HepG2 (cell line): ENCODE measurements around the gene SEC31B. TPM values are rescaled to one million over a fixed set of nuclear protein-coding genes. Genes with fewer than 3 reads are reported as not detected.
A peak's percentile ranks its signal among the peaks of the same experiment; 100 is the strongest.

Experiments
- ERF ChIP-seq: IDR thresholded peaks from 2 replicates; pipeline ENCODE4 v1.6.1; 2018; ENCODE audit warnings: missing biosample characterization, missing genetic modification reagents
- GATAD1 ChIP-seq: IDR thresholded peaks from 2 replicates; pipeline ENCODE4 v1.6.1; 2016; ENCODE audit warnings: missing genetic modification reagents, missing compliant biosample characterization
- GRHL1 ChIP-seq: sonication (generic); formaldehyde crosslinking; conservative IDR thresholded peaks from 2 replicates; pipeline ENCODE4 v1.8.0; 2022; ENCODE audit warnings: missing genetic modification reagents
- HMG20B ChIP-seq: conservative IDR thresholded peaks from 2 replicates; pipeline ENCODE4 v1.6.1; 2016; ENCODE audit warnings: missing genetic modification reagents, missing compliant biosample characterization
- HOXA5 ChIP-seq: sonication (generic); formaldehyde crosslinking; IDR thresholded peaks from 2 replicates; pipeline ENCODE4 v1.4.0; 2020; ENCODE audit warnings: missing genetic modification reagents
- HOXD1 ChIP-seq: sonication (generic); formaldehyde crosslinking; IDR thresholded peaks from 2 replicates; pipeline ENCODE4 v1.5.0; 2020; ENCODE audit warnings: missing genetic modification reagents
- IRF2 ChIP-seq: IDR thresholded peaks from 2 replicates; pipeline ENCODE4 v1.6.1; 2018; ENCODE audit warnings: missing genetic modification reagents, missing compliant biosample characterization
- KDM5B ChIP-seq: sonication (generic); formaldehyde crosslinking; IDR thresholded peaks from 2 replicates; pipeline ENCODE4 v1.4.0; 2020; ENCODE audit warnings: missing genetic modification reagents, mild to moderate bottlenecking, borderline replicate concordance
- KLF12 ChIP-seq: sonication (generic); formaldehyde crosslinking; IDR thresholded peaks from 2 replicates; pipeline ENCODE4 v1.4.0; 2020; ENCODE audit warnings: missing genetic modification reagents, borderline replicate concordance
- NFATC3 ChIP-seq: sonication (generic); formaldehyde crosslinking; IDR thresholded peaks from 2 replicates; pipeline ENCODE4 v1.5.1; 2020; ENCODE audit warnings: mild to moderate bottlenecking, missing genetic modification reagents
- NONO ChIP-seq, 2 experiments: fragments of 450-650 bp in 1 of 2; sonication (generic) in 1 of 2; formaldehyde crosslinking in 1 of 2; IDR thresholded peaks in 1 of 2; conservative IDR thresholded peaks in 1 of 2; 2 replicates each; pipeline versions ENCODE4 v1.6.1 to v1.8.0; 2017 to 2022; ENCODE audit warnings: mild to moderate bottlenecking in 1 of 2, missing genetic modification reagents in 1 of 2, moderate library complexity in 1 of 2
- PBX3 ChIP-seq: sonication (generic); formaldehyde crosslinking; IDR thresholded peaks from 2 replicates; pipeline ENCODE4 v1.8.1; 2023; ENCODE audit warnings: missing genetic modification reagents, inconsistent platforms, borderline replicate concordance
- SMARCE1 ChIP-seq: fragments of 450-650 bp; IDR thresholded peaks from 2 replicates; pipeline ENCODE4 v1.6.1; 2017; ENCODE audit warnings: borderline replicate concordance
- TAF1 ChIP-seq: sonication (generic); formaldehyde crosslinking; IDR thresholded peaks from 2 replicates; pipeline ENCODE4 v1.4.0; 2020; ENCODE audit warnings: missing genetic modification reagents
- TFDP1 ChIP-seq: IDR thresholded peaks from 2 replicates; pipeline ENCODE4 v1.6.1; 2016; ENCODE audit warnings: missing compliant biosample characterization, missing genetic modification reagents, borderline replicate concordance
- ZMYM4 ChIP-seq: sonication (generic); formaldehyde crosslinking; IDR thresholded peaks from 2 replicates; pipeline ENCODE4 v1.8.1; 2023; ENCODE audit warnings: mild to moderate bottlenecking, missing genetic modification reagents
- ZNF180 ChIP-seq: sonication (generic); formaldehyde crosslinking; IDR thresholded peaks from 2 replicates; pipeline ENCODE4 v1.4.0; 2020; ENCODE audit warnings: low read depth, missing genetic modification reagents, borderline replicate concordance
- ZNF331 ChIP-seq: sonication (generic); formaldehyde crosslinking; IDR thresholded peaks from 2 replicates; pipeline ENCODE4 v1.4.0; 2020; ENCODE audit warnings: missing genetic modification reagents
- ZNF350 ChIP-seq: sonication (generic); formaldehyde crosslinking; IDR thresholded peaks from 2 replicates; pipeline ENCODE4 v1.4.0; 2020; ENCODE audit warnings: mild to moderate bottlenecking, low read depth, missing genetic modification reagents, borderline replicate concordance
- ZNF362 ChIP-seq: sonication (generic); formaldehyde crosslinking; IDR thresholded peaks from 2 replicates; pipeline ENCODE4 v1.4.0; 2020; ENCODE audit warnings: missing genetic modification reagents, mild to moderate bottlenecking, borderline replicate concordance
- ZNF557 ChIP-seq: sonication (generic); formaldehyde crosslinking; IDR thresholded peaks from 2 replicates; pipeline ENCODE4 v1.4.0; 2020; ENCODE audit warnings: missing genetic modification reagents
- ZNF780A ChIP-seq: sonication (generic); formaldehyde crosslinking; IDR thresholded peaks from 2 replicates; pipeline ENCODE4 v1.8.0; 2022; ENCODE audit warnings: mild to moderate bottlenecking, missing genetic modification reagents, moderate library complexity
- ZNF788 ChIP-seq: sonication (generic); formaldehyde crosslinking; IDR thresholded peaks from 2 replicates; pipeline ENCODE4 v1.5.0; 2020; ENCODE audit warnings: mild to moderate bottlenecking, missing genetic modification reagents, borderline replicate concordance
- ZSCAN20 ChIP-seq: sonication (generic); formaldehyde crosslinking; IDR thresholded peaks from 2 replicates; pipeline ENCODE4 v1.4.0; 2020; ENCODE audit warnings: missing genetic modification reagents, mild to moderate bottlenecking, borderline replicate concordance
- ZSCAN31 ChIP-seq: sonication (generic); formaldehyde crosslinking; IDR thresholded peaks from 2 replicates; pipeline ENCODE4 v1.5.0; 2020; ENCODE audit warnings: low read depth, mild to moderate bottlenecking, missing genetic modification reagents
- ZSCAN9 ChIP-seq: IDR thresholded peaks from 2 replicates; pipeline ENCODE4 v1.6.1; 2016; ENCODE audit warnings: borderline replicate concordance
- polyA plus RNA-seq, 8 experiments: library from polyadenylated mRNA; depleted of rRNA in 3 of 8; stranded (reverse) in 7 of 8; unstranded in 1 of 8; fragments of >200 nt; fragmentation: Illumina TruSeq in 4 of 8; extraction: Trizol in 4 of 8; gene quantifications; 2 replicates each; pipeline versions ENCODE4 v1.2.1 to v1.2.3, GENCODE V29; 2011 to 2016; ENCODE audit warnings: low read depth in 4 of 8, missing spikeins in 1 of 8, mixed read lengths in 1 of 8; ENCODE audit not compliant: insufficient read depth in 1 of 8
- total RNA-seq, 5 experiments: library from RNA; depleted of rRNA; stranded (reverse); fragments of >200 nt; fragmentation: Illumina TruSeq; extraction: Trizol; gene quantifications; 2 replicates each; pipeline ENCODE4 v1.2.3, GENCODE V29; 2016; ENCODE audit warnings: low read depth in 1 of 5

The SEC31B gene
- total and polyA plus RNA-seq, 2 of the 13 experiments (the other 11 are each of a cell fraction or from before 2014, with no cell fraction given) = 2.0 to 8.3 TPM

GRCh38 chr10:100529475-100530298, 10.0 kb upstream of the SEC31B start, which contains the start of gene NDUFB8 (continued):
- TF ChIP-seq ZNF350 (CRISPR knock-in tag) = peak; percentile 67
- TF ChIP-seq ZSCAN9 (CRISPR knock-in tag) = 0 out of 2 replicates have a peak, but pooled peaks have one; percentile 15
- no peak for TF ChIP-seq PBX3 (CRISPR knock-in tag)
- TF ChIP-seq IRF2 (CRISPR knock-in tag) = no peak; the same call in 1 of the 2 replicates
- TF ChIP-seq GRHL1 (CRISPR knock-in tag) = no peak
- TF ChIP-seq ZNF788 (CRISPR knock-in tag) = no peak
- peak; percentile 43; the same call in 1 of the 2 replicates for TF ChIP-seq ZMYM4
- no peak for TF ChIP-seq ZNF180 (CRISPR knock-in tag)
- TF ChIP-seq KLF12 (CRISPR knock-in tag) = no peak
- no peak for TF ChIP-seq ZNF557 (CRISPR knock-in tag)
- peak; percentile 55; the same call in 1 of the 2 replicates for TF ChIP-seq KDM5B (CRISPR knock-in tag)
- no peak for TF ChIP-seq ZNF780A
- TF ChIP-seq TAF1 (CRISPR knock-in tag) = peak; percentile 88
- TF ChIP-seq HOXD1 (CRISPR knock-in tag) = no peak
- TF ChIP-seq HOXA5 = no peak
- TF ChIP-seq ZNF362 = no peak
- TF ChIP-seq HMG20B (CRISPR knock-in tag) = 0 out of 2 replicates have a peak, but pooled peaks have one; percentile 21
- no peak for TF ChIP-seq ZNF331
- TF ChIP-seq NONO (IDR thresholded peaks at IDR 0.05) = no peak
- TF ChIP-seq NONO (CRISPR knock-in tag; conservative IDR thresholded peaks at IDR 0.05) = peak; percentile 69; the same call in 1 of the 2 replicates
- no peak for TF ChIP-seq SMARCE1
- TF ChIP-seq ZSCAN31 (CRISPR knock-in tag) = no peak
- TF ChIP-seq ERF (CRISPR knock-in tag) = no peak
- TF ChIP-seq NFATC3 (CRISPR knock-in tag) = no peak
- TF ChIP-seq GATAD1 (CRISPR knock-in tag) = peak; percentile 86
- no peak for TF ChIP-seq TFDP1 (CRISPR knock-in tag)
- TF ChIP-seq ZSCAN20 (CRISPR knock-in tag) = no peak
